ENCODE measurements around the gene GRID1.
"Not testable (repeated sequence)": the region's sequence is repeated elsewhere in the genome, so short reads cannot be mapped to it uniquely, and the experiment has no call there.

The GRID1 gene

GRCh38 chr10:85761906-85762445, 604.6 kb downstream of the GRID1 start:
- no peak for DNase-seq

- no peak for DNase-seq
Measured at GRCh38 chr10:85741626-85742300, 624.8 kb downstream of the GRID1 start.

- DNase-seq = no peak
Measured at GRCh38 chr10:85735997-85736396, 630.6 kb downstream of the GRID1 start.

- DNase-seq = no peak
Measured at GRCh38 chr10:85734791-85735190, 631.8 kb downstream of the GRID1 start.

GRCh38 chr10:85724215-85724614, 642.4 kb downstream of the GRID1 start:
- DNase-seq = no peak

GRCh38 chr10:85720931-85721590, 645.5 kb downstream of the GRID1 start:
- DNase-seq = no peak

- DNase-seq = no peak
Measured at GRCh38 chr10:85719408-85719807, 647.2 kb downstream of the GRID1 start.

GRCh38 chr10:85713885-85714284, 652.7 kb downstream of the GRID1 start:
- no peak for DNase-seq

- DNase-seq = no peak
Measured at GRCh38 chr10:85702768-85703167, 663.8 kb downstream of the GRID1 start.

- DNase-seq = not testable (repeated sequence)
Measured at GRCh38 chr10:85699066-85699465, 667.5 kb downstream of the GRID1 start.

GRCh38 chr10:85696893-85697292, 669.7 kb downstream of the GRID1 start:
- DNase-seq = no peak

GRCh38 chr10:85682621-85683020, 684.0 kb downstream of the GRID1 start:
- no peak for DNase-seq

- DNase-seq = no peak
Measured at GRCh38 chr10:85679710-85680109, 686.9 kb downstream of the GRID1 start.

- DNase-seq = no peak
Measured at GRCh38 chr10:85679061-85679460, 687.5 kb downstream of the GRID1 start.

- no peak for DNase-seq
Measured at GRCh38 chr10:85674851-85675250, 691.7 kb downstream of the GRID1 start.

GRCh38 chr10:85673270-85673669, 693.3 kb downstream of the GRID1 start:
- no peak for DNase-seq

GRCh38 chr10:85671530-85671929, 695.1 kb downstream of the GRID1 start:
- DNase-seq = no peak

GRCh38 chr10:85668522-85668921, 698.1 kb downstream of the GRID1 start:
- no peak for DNase-seq

- DNase-seq = no peak
Measured at GRCh38 chr10:85667638-85668233, 698.9 kb downstream of the GRID1 start.

GRCh38 chr10:85666987-85667386, 699.6 kb downstream of the GRID1 start:
- DNase-seq = no peak

GRCh38 chr10:85666102-85666501, 700.5 kb downstream of the GRID1 start:
- DNase-seq = no peak

- no peak for DNase-seq
Measured at GRCh38 chr10:85665681-85666080, 700.9 kb downstream of the GRID1 start.

GRCh38 chr10:85665078-85665477, 701.5 kb downstream of the GRID1 start:
- no peak for DNase-seq

GRCh38 chr10:85661123-85661522, 705.5 kb downstream of the GRID1 start:
- DNase-seq = no peak

Measured in NCI-H774 (cell line).